Fibroblast of villous mesenchyme (primary cell): ENCODE data around the gene DCDC2. TPM values are rescaled to one million over a fixed set of nuclear protein-coding genes. Genes with fewer than 3 reads are reported as not detected.
"Not testable (repeated sequence)": the region's sequence is repeated elsewhere in the genome, so short reads cannot be mapped to it uniquely, and the experiment has no call there.

Experiments used
- DNase-seq: peaks from one replicate; pipeline ENCODE4 v3.0.0-alpha.2; 2010; ENCODE audit warnings: low read depth
- H3K4me3 ChIP-seq: 2 replicates; pipeline ENCODE4 v1.5.1; 2011; ENCODE audit warnings: low read depth, mild to moderate bottlenecking, low read length
- total RNA-seq: library from RNA; depleted of rRNA; stranded (reverse); fragments of >200 nt; gene quantifications from 2 replicates; pipeline ENCODE4 v1.2.3, GENCODE V29; 2012
- TF ChIP-seq, protein P1 (sequence below): IDR thresholded peaks from 2 replicates; pipeline ENCODE4 v1.5.1; 2012; ENCODE audit warnings: low read depth, mild to moderate bottlenecking, low read length; ENCODE audit not compliant: insufficient read depth

The DCDC2 gene
- total RNA-seq, 1 donor: 0.43 TPM

GRCh38 chr6:24148684-24149083, 209.2 kb downstream of the DCDC2 start:
- TF ChIP-seq, protein P1, sequence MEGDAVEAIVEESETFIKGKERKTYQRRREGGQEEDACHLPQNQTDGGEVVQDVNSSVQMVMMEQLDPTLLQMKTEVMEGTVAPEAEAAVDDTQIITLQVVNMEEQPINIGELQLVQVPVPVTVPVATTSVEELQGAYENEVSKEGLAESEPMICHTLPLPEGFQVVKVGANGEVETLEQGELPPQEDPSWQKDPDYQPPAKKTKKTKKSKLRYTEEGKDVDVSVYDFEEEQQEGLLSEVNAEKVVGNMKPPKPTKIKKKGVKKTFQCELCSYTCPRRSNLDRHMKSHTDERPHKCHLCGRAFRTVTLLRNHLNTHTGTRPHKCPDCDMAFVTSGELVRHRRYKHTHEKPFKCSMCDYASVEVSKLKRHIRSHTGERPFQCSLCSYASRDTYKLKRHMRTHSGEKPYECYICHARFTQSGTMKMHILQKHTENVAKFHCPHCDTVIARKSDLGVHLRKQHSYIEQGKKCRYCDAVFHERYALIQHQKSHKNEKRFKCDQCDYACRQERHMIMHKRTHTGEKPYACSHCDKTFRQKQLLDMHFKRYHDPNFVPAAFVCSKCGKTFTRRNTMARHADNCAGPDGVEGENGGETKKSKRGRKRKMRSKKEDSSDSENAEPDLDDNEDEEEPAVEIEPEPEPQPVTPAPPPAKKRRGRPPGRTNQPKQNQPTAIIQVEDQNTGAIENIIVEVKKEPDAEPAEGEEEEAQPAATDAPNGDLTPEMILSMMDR: no peak
- no peak for DNase-seq
- H3K4me3 ChIP-seq: no peak overlapping the region

DNA sequence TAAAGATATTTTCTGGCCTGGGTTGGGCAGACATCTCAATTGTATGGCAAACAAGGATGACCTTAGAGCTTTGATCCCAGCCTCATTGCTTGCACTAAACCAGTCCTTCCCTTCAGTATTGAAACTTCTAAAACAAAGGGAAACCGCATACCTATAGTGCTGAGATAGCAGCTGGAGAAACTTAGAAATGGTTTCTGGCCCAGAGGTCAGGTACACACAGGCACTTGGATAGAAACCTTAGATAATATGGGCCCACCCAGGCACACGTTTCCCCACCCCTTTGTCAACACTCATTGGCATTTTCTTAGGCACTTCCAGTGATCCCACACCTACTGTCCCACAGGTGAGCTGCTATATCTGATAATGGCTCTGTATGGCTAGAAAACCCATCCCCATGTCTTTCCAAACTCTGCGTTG, 209.7 kb downstream of the DCDC2 start:
- H3K4me3 ChIP-seq: no peak overlapping the region

DNA sequence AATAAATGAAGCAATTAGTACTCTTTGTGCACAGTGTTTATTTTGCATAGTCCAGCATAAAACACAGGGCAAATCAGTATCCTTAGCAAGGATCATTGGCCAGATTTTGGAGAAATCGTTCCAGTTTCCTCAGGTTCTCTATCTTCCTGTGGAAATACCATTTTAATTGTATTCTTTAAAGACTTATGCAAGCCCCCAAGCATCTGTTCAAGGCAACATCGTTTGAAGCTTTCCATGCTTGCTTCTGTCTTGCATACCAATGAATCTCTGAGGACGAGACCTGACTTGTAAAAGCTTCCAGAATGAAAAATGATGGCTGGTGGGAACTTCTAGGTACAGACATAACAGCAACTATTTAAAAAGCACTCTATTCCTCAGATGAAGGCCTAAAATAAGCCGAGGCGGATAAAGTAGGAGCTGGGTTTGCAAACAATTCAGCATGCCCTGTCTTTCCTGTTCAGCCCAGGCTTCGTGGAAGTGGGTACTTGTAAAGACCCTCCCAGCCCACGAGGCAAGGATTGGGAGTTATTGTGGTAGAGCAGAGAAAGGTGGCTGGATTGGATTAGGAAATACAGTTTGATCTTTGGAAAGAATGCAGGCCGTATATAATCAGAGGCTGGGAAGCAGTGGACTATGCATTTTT, 210.2 kb downstream of the DCDC2 start:
- no peak for DNase-seq
- no peak overlapping the region for H3K4me3 ChIP-seq
- TF ChIP-seq, protein P1: no peak

More for the DNA sequence above, 209.7 kb downstream of the DCDC2 start:
- TF ChIP-seq, protein P1: no peak
- DNase-seq: no peak

GRCh38 chr6:24146871-24147270, 211.0 kb downstream of the DCDC2 start:
- no peak for DNase-seq
- no peak overlapping the region for H3K4me3 ChIP-seq
- TF ChIP-seq, protein P1: no peak

DNA sequence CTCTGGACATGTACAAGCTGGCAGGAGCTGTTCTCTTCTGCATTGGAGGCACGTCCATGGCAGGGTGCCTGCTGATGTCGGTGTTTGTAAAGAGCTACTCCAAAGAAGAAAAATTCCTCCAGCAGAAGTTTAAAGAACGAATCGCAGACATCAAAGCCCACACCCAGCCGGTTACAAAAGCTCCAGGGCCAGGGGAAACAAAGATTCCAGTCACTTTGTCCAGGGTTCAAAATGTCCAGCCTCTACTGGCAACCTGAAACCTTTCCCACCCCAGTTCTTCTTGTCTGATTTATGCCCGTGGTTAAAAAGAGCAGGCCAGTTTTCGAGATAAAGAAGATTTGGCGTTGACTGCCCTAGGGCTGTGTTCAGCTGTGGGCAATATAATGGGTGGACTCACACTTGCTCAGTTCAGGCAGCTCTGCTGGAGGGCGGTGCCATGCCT, 212.1 kb downstream of the DCDC2 start:
- no peak overlapping the region for H3K4me3 ChIP-seq
- DNase-seq: no peak
- TF ChIP-seq, protein P1: no peak

GRCh38 chr6:24142733-24143132, 215.1 kb downstream of the DCDC2 start:
- H3K4me3 ChIP-seq, DNase-seq: not testable (repeated sequence)

GRCh38 chr6:24140591-24140990, 217.3 kb downstream of the DCDC2 start:
- H3K4me3 ChIP-seq: no peak overlapping the region
- no peak for DNase-seq
- TF ChIP-seq, protein P1: no peak
